Erythroblast (primary cell): Measurements from ENCODE around the gene DAB2.

Experiments
- DNase-seq, 2 experiments: peaks; one replicate each; lab custom pipeline; 2025; lab: John Stamatoyannopoulos, UW
- GATA1 ChIP-seq: IDR thresholded peaks from 2 replicates; pipeline ENCODE4 v1.6.1; 2011; ENCODE audit warnings: low read depth, mild to moderate bottlenecking, control low read depth, low read length, moderate library complexity
- POLR2A ChIP-seq: IDR thresholded peaks from 2 replicates; pipeline ENCODE4 v1.6.1; 2011; ENCODE audit warnings: mild to moderate bottlenecking, low read length

Gene DAB2

DNA sequence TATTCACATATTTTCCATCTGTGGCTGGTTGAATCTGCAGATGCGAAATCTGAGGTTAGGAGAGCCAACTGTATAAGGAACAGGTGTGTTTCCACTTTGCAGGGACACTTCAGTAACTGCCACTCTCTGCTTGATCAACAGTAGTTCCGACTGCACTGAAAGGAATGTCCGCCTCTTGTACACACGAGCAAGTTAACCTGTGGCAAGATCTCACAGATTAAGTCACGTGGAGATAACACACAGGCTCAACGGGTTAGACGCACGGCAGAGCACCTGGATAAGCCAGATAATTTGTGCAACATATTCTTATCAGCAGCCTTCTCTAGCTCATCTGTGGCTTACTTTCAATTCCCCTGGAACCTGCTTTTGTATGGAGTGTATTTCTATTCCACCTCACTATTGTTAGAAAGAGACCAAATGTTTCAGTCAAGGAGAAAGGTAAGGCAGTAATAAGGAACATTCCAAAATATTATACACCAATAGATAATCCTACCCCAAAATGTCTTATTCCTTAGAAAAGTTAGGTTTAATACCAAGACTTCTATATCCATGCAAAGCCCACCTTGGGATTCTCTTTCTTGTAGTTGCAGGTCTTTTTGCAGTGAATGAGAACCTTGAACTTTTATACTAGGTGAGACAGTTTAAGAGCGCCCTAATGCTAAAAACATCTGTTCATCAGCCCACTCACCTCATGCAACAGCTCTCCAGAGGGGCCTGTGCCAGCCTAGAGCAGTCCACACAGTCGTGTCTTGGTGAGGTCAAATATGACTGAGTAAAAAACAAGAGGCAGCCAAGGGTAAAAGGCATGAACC lies 54.0 kb downstream of the DAB2 start:
- TF ChIP-seq POLR2A (no peak), GATA1 (no peak)
- DNase-seq, result peak in 1 of 2 experiments; percentile 4

GRCh38 chr5:39369123-39369815 lies 55.5 kb downstream of the DAB2 start:
- TF ChIP-seq POLR2A, result no peak
- no peak for DNase-seq

DNA sequence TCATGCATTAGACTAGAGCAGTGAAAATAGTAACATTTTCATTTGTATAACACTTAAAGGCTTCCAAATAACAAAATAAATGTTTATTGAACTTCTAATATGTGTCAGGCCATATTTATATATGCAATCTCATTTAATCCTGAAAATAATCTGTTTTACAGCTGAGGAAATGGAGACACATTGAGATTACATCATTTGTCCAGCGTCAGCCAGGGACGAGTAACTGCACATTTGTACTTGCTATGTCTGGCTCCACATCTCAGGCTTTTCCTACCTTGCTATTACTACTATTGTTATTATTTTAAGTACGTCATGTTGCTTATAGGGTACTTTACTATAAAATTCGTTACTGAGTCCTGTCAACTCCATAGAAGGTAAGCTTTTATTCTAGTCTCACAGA lies 56.7 kb downstream of the DAB2 start:
- DNase-seq, result no peak
- no peak for TF ChIP-seq GATA1
- no peak for TF ChIP-seq POLR2A

DNA sequence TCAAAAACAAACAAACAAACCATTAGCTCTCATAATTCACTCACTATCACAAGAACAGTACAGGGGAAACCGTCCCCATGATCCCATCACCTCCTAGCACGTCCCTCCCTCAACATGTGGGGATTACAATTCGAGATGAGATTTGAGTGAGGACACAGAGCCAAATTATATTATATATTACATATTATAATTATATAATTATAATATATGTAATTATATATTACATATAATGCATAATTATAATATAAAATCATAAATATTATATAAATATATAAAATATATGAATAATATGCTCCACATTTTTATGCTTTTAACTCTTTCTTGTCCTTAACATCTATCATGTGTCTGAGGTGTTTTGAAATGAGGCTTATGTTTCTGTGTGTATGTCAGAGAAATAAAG lies 57.1 kb downstream of the DAB2 start:
- DNase-seq, result no peak
- TF ChIP-seq POLR2A, result no peak
- TF ChIP-seq GATA1, result no peak

- TF ChIP-seq POLR2A (no peak), GATA1 (no peak)
- no peak for DNase-seq
Measured at GRCh38 chr5:39364367-39364766, 60.4 kb downstream of the DAB2 start, which contains the start of gene C9. TSS of gene C9 (minus strand) at chr5:39364495. CDS start at chr5:39364464, 31 bp downstream.

GRCh38 chr5:39363217-39363616 lies 61.6 kb downstream of the DAB2 start:
- DNase-seq, result no peak
- no peak for TF ChIP-seq GATA1
- TF ChIP-seq POLR2A, result no peak

DNA sequence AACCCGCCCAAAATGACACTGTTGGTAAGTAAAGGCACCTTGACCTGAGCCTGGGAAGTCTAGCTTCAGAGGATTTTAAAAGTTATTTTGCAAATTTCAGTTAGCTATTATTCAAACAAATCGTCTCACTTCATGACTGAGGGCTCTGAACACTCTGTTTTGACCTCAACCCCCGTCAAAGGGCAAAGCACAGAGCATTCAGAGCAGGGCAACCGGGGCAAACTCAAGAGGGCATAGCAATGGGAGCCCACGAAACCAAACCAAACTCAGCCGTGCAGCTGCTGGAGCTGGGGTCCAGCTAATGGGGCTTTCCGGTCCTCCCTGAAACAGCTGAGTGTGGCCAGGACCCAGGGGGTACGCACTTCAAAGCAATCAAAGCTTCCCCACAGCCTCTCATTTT lies 62.1 kb downstream of the DAB2 start:
- no peak for TF ChIP-seq GATA1
- no peak for TF ChIP-seq POLR2A
- no peak for DNase-seq

DNA sequence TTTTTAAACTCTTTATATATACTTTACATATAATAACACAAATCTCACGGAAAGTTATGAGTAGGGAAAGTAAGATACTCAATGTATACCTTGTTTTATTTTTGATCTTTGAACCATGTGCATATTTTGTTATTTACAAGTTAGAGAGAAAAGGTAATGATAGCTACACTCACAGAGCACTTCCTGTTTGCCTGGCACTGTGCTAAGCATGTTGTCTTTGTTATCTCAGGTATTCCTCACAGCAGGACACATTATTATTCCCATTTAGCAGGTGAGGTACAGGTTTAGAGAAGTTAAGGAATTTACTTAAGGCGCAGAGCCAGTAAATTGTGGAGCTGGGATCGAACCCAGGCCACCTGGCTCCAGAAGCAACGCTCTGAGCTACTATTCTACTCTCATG lies 63.5 kb downstream of the DAB2 start:
- TF ChIP-seq POLR2A, result no peak
- TF ChIP-seq GATA1, result no peak
- no peak for DNase-seq

- DNase-seq, result no peak
- TF ChIP-seq POLR2A (no peak), GATA1 (no peak)
Measured at GRCh38 chr5:39360471-39361111, 64.2 kb downstream of the DAB2 start.

DNA sequence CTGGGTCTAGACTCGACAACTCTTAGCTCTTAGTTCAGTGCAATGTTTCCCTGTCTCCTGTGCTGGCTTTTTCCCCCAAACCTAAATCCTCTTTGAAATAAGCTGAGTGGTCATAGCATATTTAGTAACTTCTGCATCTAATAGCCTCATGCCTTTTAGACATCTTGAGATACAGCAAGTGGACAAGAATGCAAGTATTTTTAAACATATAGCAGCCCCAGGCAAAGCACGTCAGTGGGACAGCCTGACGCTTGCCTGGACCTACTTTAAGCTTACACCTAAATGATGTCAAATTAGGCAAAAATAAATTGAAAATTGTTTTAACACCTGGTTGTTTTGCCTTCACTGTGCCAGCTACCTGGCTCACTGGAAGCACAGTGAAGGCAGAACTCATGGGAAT lies 68.5 kb downstream of the DAB2 start:
- no peak for DNase-seq
- TF ChIP-seq POLR2A (no peak), GATA1 (no peak)

DNA sequence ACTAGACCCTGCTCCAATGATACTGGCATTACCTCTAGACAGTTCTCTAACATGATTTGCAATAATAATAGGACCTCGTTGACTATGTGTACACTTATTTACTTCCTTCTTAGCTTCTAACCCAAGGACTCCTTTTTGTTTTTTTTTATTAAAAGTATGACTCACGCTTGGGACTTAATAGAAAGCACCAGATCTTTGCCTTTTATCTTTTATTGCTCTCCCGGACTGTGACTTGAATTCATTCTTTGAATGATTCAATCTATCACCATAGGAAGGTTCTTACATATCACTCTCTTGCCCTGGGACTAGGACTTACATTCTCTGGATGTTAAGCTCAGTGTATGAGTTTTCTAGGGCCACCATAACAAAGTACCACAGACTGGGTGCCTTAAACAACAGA lies 69.5 kb downstream of the DAB2 start:
- DNase-seq, result no peak
- TF ChIP-seq GATA1, result no peak
- TF ChIP-seq POLR2A, result no peak

DNA sequence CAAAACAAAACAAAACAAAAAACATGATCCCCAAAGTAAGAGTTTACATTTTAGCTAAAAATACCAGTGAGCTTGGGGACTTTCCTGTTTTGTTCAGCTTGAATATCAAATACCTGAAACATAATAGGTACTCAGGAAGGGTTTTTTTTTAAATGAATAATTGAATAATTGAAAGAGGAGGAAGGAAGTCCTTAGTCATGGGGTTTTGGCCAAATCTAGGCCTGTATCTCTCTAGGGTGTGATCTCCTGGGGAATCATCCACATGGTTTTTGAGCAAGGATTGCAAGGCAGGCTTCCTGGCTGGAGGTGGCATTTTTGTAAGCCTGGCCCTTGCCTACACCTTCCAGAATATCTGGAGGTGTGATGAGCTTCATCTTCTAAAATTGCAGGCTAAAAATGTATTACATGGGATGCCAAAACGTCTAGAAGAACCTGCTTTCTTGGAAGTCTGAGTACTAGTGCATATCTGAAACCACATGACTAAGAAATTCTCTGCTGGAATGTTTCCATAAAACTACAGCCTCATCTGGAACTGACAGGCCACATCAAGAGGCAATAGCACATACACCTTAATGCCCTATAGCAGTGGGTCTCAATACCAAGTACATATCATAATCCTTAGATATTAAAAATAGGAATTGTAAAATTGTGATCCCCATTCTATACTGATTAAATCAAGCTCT lies 70.9 kb downstream of the DAB2 start:
- TF ChIP-seq GATA1, result no peak
- no peak for DNase-seq

- no peak for DNase-seq
- TF ChIP-seq POLR2A, result no peak
- TF ChIP-seq GATA1, result no peak
Measured at GRCh38 chr5:39352951-39353350, 71.8 kb downstream of the DAB2 start.

- no peak for DNase-seq
- TF ChIP-seq POLR2A, result no peak
- TF ChIP-seq GATA1, result no peak
Measured at GRCh38 chr5:39352170-39352569, 72.6 kb downstream of the DAB2 start.
